Measurements from ENCODE around the gene ALG6.

Gene ALG6

DNA sequence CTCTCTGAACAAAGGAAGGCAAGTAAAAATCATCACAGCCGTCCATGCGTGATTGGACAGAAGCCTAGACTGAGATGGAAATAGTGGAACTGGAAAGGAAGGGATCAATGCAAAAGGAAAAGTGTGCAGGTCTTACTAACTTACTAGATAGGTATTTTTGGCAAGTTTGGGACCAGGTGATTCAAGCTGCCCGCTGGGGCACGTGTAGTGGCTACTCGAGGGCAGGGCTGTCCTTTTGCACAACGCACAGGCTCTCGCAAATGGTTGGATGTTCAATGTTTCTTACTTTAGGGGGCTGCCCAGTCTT is 566 bp upstream of the ALG6 start:
- H3K36me3 ChIP-seq (ENCODE audit: insufficient read depth, low read length), result peaks cover 8% of the 10 kb centered on the region; the same call in 1 of the 2 replicates
- 85% methylated on average over 7 of the region's 7 CpGs for WGBS
- no peak overlapping the region for H3K27ac ChIP-seq (ENCODE audit: low read depth, low read length)
- no peaks in the 10 kb centered on the region for H3K9me3 ChIP-seq (ENCODE audit: insufficient read depth, low read depth, low read length)
- peak overlapping the region; percentile 40; the same call in 1 of the 2 replicates for H3K9ac ChIP-seq (ENCODE audit: low read depth, low read length)
- H3K4me3 ChIP-seq (ENCODE audit: low read length), result peak overlapping the region; percentile 87
- H3K4me1 ChIP-seq (ENCODE audit: insufficient read depth, low read length), result peaks cover 11% of the 10 kb centered on the region; the same call in 1 of the 2 replicates
- peaks cover 10% of the 10 kb centered on the region for H3K27me3 ChIP-seq (ENCODE audit: insufficient read depth, low read length)

DNA sequence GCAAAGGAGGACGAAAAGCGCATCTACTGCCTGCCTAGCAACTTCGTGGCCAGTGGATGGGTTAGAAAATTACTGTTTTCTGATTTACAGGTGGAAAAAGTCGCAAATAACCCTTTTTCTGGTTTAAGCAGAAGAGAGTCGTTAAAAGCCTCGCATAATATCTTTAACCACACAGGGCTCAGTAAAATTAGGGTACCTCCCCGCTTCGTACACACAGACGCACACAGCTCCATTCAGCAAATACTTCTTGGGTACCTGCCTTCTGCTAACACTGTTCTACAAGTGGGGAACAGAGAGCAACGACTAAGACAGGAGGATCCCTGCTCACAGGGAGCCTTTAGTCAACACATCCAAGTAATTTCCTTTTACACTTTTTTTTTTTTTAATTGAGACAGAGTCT is 704 bp downstream of the ALG6 start:
- H3K4me1 ChIP-seq (ENCODE audit: insufficient read depth, low read length), result peaks cover 6% of the 10 kb centered on the region; the same call in 1 of the 2 replicates
- peaks cover 10% of the 10 kb centered on the region for H3K27me3 ChIP-seq (ENCODE audit: insufficient read depth, low read length)
- no peaks in the 10 kb centered on the region for H3K9me3 ChIP-seq (ENCODE audit: insufficient read depth, low read depth, low read length)
- peak overlapping the region; percentile 90 for H3K9ac ChIP-seq (ENCODE audit: low read depth, low read length)
- peak overlapping the region; percentile 87 for H3K4me3 ChIP-seq (ENCODE audit: low read length)
- 23% methylated on average over 10 of the region's 10 CpGs for WGBS
- H3K27ac ChIP-seq (ENCODE audit: low read depth, low read length), result no peak overlapping the region
- peaks cover 16% of the 10 kb centered on the region for H3K36me3 ChIP-seq (ENCODE audit: insufficient read depth, low read length)

DNA sequence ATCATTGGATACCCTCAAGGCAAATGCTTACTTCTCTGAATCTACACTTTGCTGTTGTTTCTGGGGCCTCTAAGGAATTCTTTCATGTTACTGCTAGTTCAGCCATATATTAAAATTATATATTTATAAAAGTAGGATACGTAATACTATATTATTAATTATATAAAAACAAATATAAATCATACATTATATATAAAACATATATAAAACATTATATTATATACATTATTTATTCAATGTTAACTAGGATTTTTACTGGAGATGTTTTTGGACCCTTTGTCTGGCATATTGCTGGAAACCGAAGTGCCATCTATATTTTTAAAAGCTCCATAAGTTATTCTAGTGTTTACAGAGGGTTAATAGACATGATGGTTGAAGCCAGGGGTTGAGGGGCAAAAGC is 12.2 kb downstream of the ALG6 start:
- Histone ChIP-seq H3K9ac (ENCODE audit: low read depth, low read length) (no peak overlapping the region), H3K4me3 (ENCODE audit: low read length) (no peak overlapping the region), H3K27me3 (ENCODE audit: insufficient read depth, low read length) (no peaks in the 10 kb centered on the region), H3K27ac (ENCODE audit: low read depth, low read length) (no peak overlapping the region), H3K4me1 (ENCODE audit: insufficient read depth, low read length) (no peaks in the 10 kb centered on the region), H3K36me3 (ENCODE audit: insufficient read depth, low read length) (peaks cover 14% of the 10 kb centered on the region; the same call in 1 of the 2 replicates), H3K9me3 (ENCODE audit: insufficient read depth, low read depth, low read length) (no peaks in the 10 kb centered on the region)
- no CpG with 5 or more reads among the region's 2 CpGs for WGBS

DNA sequence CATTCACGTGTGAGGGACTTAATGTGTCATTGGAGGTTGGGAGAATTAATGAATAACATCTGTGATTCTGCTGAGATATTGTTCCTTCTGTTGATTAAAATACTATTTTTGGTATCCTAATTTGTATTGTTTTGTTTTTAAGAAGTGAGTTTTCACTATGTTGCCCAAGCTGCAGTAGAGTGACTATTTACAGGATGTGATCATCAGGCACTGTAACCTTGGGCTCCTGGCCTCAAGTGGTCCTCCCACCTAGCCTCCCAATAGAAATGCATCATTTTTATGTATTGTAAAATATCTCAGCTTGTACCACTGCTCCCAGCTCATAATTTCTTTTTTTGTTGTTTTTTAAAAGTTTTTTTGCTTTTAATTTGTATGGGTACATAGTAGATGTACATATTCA is 14.3 kb downstream of the ALG6 start:
- Histone ChIP-seq H3K9ac (ENCODE audit: low read depth, low read length) (no peak overlapping the region), H3K9me3 (ENCODE audit: insufficient read depth, low read depth, low read length) (no peaks in the 10 kb centered on the region)
- WGBS, result 92% methylated on average over 1 of the region's 1 CpG

DNA sequence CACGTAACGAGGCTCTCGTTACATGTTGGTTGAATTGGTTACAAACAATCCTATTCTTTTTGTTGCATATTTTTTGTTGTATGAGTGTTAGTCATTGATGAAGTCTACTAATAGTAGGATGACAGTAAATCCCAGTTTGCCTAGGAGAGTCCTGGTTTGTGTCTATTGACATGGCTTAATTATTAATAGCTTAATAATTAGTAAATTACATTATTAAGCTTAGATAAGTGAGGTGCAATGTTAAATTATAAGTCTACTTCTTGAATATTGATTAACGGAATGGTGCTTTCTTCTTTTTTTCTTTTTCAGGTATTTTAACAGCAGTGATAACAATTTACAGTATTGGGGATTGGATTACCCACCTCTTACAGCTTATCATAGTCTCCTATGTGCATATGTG is 34.5 kb downstream of the ALG6 start:
- Histone ChIP-seq H3K9me3 (ENCODE audit: insufficient read depth, low read depth, low read length) (no peaks in the 10 kb centered on the region), H3K27me3 (ENCODE audit: insufficient read depth, low read length) (no peaks in the 10 kb centered on the region), H3K9ac (ENCODE audit: low read depth, low read length) (no peak overlapping the region), H3K36me3 (ENCODE audit: insufficient read depth, low read length) (peaks cover 19% of the 10 kb centered on the region), H3K4me3 (ENCODE audit: low read length) (no peak overlapping the region), H3K4me1 (ENCODE audit: insufficient read depth, low read length) (no peaks in the 10 kb centered on the region), H3K27ac (ENCODE audit: low read depth, low read length) (no peak overlapping the region)
- WGBS, result 68% methylated on average over 3 of the region's 4 CpGs

More for the DNA sequence above, 14.3 kb downstream of the ALG6 start:
- Histone ChIP-seq H3K27me3 (ENCODE audit: insufficient read depth, low read length) (no peaks in the 10 kb centered on the region), H3K27ac (ENCODE audit: low read depth, low read length) (no peak overlapping the region), H3K4me3 (ENCODE audit: low read length) (no peak overlapping the region), H3K4me1 (ENCODE audit: insufficient read depth, low read length) (no peaks in the 10 kb centered on the region), H3K36me3 (ENCODE audit: insufficient read depth, low read length) (peaks cover 8% of the 10 kb centered on the region; the same call in 1 of the 2 replicates)

DNA sequence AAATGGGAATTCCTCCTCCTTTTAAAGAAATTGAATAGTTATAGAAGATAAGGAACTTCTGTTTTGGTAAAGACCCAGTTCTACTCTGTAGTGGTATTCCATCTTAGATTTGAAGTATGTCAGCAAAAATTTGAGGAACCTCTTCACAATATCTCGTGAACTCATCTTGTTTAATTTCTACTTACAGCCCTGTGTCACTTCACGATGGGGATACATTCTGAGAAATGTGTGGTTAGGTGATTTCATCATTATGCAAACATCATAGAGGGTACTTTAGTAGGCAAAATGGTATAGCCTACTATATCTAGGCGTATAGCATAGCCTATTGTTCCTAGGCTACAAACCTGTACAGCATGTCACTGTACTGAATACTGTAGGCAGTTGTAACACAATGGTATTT is 36.0 kb downstream of the ALG6 start:
- WGBS, result 100% methylated on average over 2 of the region's 3 CpGs

DNA sequence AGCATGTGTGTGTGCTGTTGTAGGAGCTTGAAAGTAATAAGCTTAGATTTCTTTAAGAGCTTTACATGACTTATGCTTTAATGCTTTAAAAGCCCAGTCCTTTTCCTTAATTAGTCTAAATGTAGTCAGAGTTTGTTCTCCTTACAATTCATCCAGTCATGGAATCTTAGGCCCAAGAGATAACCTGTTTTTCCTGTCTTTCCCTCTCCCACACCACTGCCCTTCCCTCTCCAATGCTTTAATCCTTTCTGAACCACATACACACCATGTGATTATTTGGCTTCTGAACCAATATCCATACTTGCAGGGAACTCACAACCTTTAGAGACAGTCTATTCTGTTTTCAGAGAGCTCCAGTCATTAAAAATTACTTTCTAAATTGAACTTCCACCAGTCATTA is 37.6 kb downstream of the ALG6 start:
- Histone ChIP-seq H3K36me3 (ENCODE audit: insufficient read depth, low read length) (peaks cover 10% of the 10 kb centered on the region), H3K4me1 (ENCODE audit: insufficient read depth, low read length) (no peaks in the 10 kb centered on the region), H3K9ac (ENCODE audit: low read depth, low read length) (no peak overlapping the region), H3K27ac (ENCODE audit: low read depth, low read length) (no peak overlapping the region; the same call in 1 of the 2 replicates), H3K9me3 (ENCODE audit: insufficient read depth, low read depth, low read length) (no peaks in the 10 kb centered on the region), H3K27me3 (ENCODE audit: insufficient read depth, low read length) (no peaks in the 10 kb centered on the region), H3K4me3 (ENCODE audit: low read length) (no peak overlapping the region)

More for the DNA sequence above, 36.0 kb downstream of the ALG6 start:
- Histone ChIP-seq H3K4me3 (ENCODE audit: low read length) (no peak overlapping the region), H3K9me3 (ENCODE audit: insufficient read depth, low read depth, low read length) (no peaks in the 10 kb centered on the region), H3K27ac (ENCODE audit: low read depth, low read length) (no peak overlapping the region), H3K4me1 (ENCODE audit: insufficient read depth, low read length) (no peaks in the 10 kb centered on the region), H3K27me3 (ENCODE audit: insufficient read depth, low read length) (no peaks in the 10 kb centered on the region), H3K9ac (ENCODE audit: low read depth, low read length) (no peak overlapping the region), H3K36me3 (ENCODE audit: insufficient read depth, low read length) (peaks cover 15% of the 10 kb centered on the region)

DNA sequence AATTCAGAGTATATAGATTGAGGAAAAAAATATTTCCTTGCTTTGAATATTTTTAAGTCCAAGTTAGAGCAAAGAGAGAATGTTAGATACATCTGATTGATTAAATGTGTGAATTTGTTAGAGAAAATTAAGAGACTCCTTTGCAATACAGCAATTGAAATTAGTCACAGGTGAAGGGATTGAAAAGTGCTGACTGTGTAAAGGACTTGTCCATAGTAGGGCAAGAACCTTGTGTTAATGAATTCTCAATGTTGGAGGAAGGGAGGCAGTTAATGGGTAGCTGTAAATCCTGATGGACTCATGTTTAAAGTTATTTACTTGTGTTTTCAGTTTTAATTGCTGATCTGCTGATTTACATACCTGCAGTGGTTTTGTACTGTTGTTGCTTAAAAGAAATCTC is 38.6 kb downstream of the ALG6 start:
- H3K4me3 ChIP-seq (ENCODE audit: low read length), result no peak overlapping the region
- no peaks in the 10 kb centered on the region for H3K9me3 ChIP-seq (ENCODE audit: insufficient read depth, low read depth, low read length)
- H3K36me3 ChIP-seq (ENCODE audit: insufficient read depth, low read length), result peaks cover 10% of the 10 kb centered on the region
- no peaks in the 10 kb centered on the region for H3K27me3 ChIP-seq (ENCODE audit: insufficient read depth, low read length)
- H3K4me1 ChIP-seq (ENCODE audit: insufficient read depth, low read length), result no peaks in the 10 kb centered on the region
- H3K27ac ChIP-seq (ENCODE audit: low read depth, low read length), result no peak overlapping the region
- H3K9ac ChIP-seq (ENCODE audit: low read depth, low read length), result no peak overlapping the region

DNA sequence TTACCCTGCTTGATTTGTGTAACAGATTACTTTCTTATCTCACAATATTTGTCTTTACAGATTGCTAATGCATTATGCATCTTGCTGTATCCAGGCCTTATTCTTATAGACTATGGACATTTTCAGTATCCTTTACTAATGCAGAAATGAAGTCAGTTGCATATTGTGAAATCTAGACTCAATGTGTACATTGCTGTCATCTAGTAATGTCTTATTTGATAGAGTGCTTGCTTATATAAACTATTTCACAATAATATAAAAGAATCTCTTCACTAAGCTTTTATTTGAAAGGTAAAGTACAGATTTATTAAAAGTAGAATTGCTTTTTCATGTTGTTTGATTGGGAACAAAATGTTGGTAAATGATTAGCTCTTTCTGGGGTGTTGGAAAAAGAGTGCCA is 39.6 kb downstream of the ALG6 start:
- H3K4me3 ChIP-seq (ENCODE audit: low read length), result no peak overlapping the region
- no peak overlapping the region for H3K9ac ChIP-seq (ENCODE audit: low read depth, low read length)
- H3K27ac ChIP-seq (ENCODE audit: low read depth, low read length), result no peak overlapping the region
- no peaks in the 10 kb centered on the region for H3K9me3 ChIP-seq (ENCODE audit: insufficient read depth, low read depth, low read length)
- H3K27me3 ChIP-seq (ENCODE audit: insufficient read depth, low read length), result no peaks in the 10 kb centered on the region
- no peaks in the 10 kb centered on the region; the same call in 1 of the 2 replicates for H3K4me1 ChIP-seq (ENCODE audit: insufficient read depth, low read length)
- peaks cover 9% of the 10 kb centered on the region for H3K36me3 ChIP-seq (ENCODE audit: insufficient read depth, low read length)

DNA sequence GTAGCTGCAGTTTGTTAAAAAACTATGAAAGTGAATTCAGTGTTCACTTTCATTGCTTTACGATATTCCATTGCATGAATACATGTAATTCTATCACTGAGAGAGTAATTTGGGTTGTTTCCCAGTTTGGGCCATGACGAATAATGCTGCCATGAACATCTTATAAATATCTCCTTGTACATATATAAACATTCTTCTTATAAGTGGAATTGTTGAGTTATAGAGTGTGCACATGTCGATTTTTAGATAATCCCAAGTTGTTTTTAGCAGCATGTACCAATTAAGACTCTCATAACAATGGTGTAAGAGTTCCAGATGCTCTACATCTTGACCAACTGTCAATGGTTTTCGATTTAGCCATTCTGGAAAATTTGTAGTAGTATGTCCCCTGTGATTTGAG is 40.9 kb downstream of the ALG6 start:
- 96% methylated on average over 3 of the region's 4 CpGs for WGBS
- H3K9ac ChIP-seq (ENCODE audit: low read depth, low read length), result no peak overlapping the region
- H3K4me3 ChIP-seq (ENCODE audit: low read length), result no peak overlapping the region
- no peaks in the 10 kb centered on the region for H3K27me3 ChIP-seq (ENCODE audit: insufficient read depth, low read length)
- H3K27ac ChIP-seq (ENCODE audit: low read depth, low read length), result no peak overlapping the region
- peaks cover 6% of the 10 kb centered on the region for H3K36me3 ChIP-seq (ENCODE audit: insufficient read depth, low read length)
- no peaks in the 10 kb centered on the region for H3K9me3 ChIP-seq (ENCODE audit: insufficient read depth, low read depth, low read length)
- H3K4me1 ChIP-seq (ENCODE audit: insufficient read depth, low read length), result no peaks in the 10 kb centered on the region; the same call in 1 of the 2 replicates

DNA sequence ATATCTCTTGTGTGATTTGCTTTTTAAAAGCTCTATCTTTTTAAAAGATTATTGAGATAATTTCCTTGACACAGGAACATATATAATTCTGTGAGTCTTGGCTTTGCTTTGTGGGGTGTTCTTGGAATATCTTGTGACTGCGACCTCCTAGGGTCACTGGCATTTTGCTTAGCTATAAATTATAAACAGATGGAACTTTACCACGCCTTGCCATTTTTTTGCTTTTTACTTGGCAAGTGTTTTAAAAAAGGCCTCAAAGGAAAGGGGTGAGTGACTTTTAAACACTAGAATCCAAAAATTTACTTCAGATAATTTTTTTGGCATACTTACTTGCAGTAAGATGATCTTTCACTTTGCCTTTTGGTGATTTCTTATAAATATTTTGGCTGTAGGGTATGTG is 43.6 kb downstream of the ALG6 start:
- H3K4me3 ChIP-seq (ENCODE audit: low read length), result no peak overlapping the region
- no peak overlapping the region for H3K9ac ChIP-seq (ENCODE audit: low read depth, low read length)
- no peaks in the 10 kb centered on the region for H3K9me3 ChIP-seq (ENCODE audit: insufficient read depth, low read depth, low read length)
- H3K4me1 ChIP-seq (ENCODE audit: insufficient read depth, low read length), result no peaks in the 10 kb centered on the region; the same call in 1 of the 2 replicates
- H3K27me3 ChIP-seq (ENCODE audit: insufficient read depth, low read length), result no peaks in the 10 kb centered on the region
- H3K27ac ChIP-seq (ENCODE audit: low read depth, low read length), result no peak overlapping the region
- no peaks in the 10 kb centered on the region; the same call in none of the 2 replicates for H3K36me3 ChIP-seq (ENCODE audit: insufficient read depth, low read length)
- WGBS, result 92% methylated on average over 2 of the region's 2 CpGs

DNA sequence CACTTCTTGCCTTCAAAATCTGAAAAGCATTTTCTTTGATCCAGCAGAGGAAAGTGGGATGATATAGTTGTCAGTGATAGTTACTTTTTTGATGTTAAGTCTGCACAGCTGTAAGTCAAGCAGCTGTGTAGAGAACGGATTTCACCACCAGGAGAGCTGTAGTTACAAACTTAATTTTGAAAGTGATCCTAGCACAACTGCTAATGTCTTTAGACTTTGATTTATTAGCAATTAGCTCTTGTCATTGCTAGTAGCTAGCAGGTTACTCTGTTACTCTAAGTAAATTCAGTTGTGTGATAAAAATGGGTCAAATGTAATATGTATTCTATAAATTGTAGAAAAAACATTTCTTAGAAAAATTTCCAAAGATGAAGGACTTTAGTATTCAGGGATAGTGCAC is 46.0 kb downstream of the ALG6 start:
- H3K9ac ChIP-seq (ENCODE audit: low read depth, low read length), result no peak overlapping the region
- H3K36me3 ChIP-seq (ENCODE audit: insufficient read depth, low read length), result no peaks in the 10 kb centered on the region; the same call in 1 of the 2 replicates

More for the DNA sequence above, 46.0 kb downstream of the ALG6 start:
- Histone ChIP-seq H3K4me1 (ENCODE audit: insufficient read depth, low read length) (no peaks in the 10 kb centered on the region; the same call in 1 of the 2 replicates), H3K27me3 (ENCODE audit: insufficient read depth, low read length) (no peaks in the 10 kb centered on the region), H3K9me3 (ENCODE audit: insufficient read depth, low read depth, low read length) (no peaks in the 10 kb centered on the region), H3K27ac (ENCODE audit: low read depth, low read length) (no peak overlapping the region), H3K4me3 (ENCODE audit: low read length) (no peak overlapping the region)
- 75% methylated on average over 1 of the region's 1 CpG for WGBS

All from HUES64 (cell line).